Fibroblast of the aortic adventitia (primary cell): Measurements from ENCODE around the gene GNA14. TPM values are rescaled to one million over a fixed set of nuclear protein-coding genes. Genes with fewer than 3 reads are reported as not detected.
"Not testable (repeated sequence)": the region's sequence is repeated elsewhere in the genome, so short reads cannot be mapped to it uniquely, and the experiment has no call there.

Experiments
- DNase-seq: peaks from one replicate; pipeline ENCODE4 v3.0.0-alpha.2; 2010; ENCODE audit warnings: low read depth
- H3K4me3 ChIP-seq: 2 replicates; pipeline ENCODE4 v1.5.1; 2011; ENCODE audit warnings: low read depth, mild to moderate bottlenecking, control low read depth, low read length, moderate library complexity
- CTCF ChIP-seq: IDR thresholded peaks from 2 replicates; pipeline ENCODE4 v1.5.1; 2011; ENCODE audit warnings: mild to moderate bottlenecking, low read length, control low read depth, inconsistent platforms; ENCODE audit not compliant: insufficient read depth
- total RNA-seq: library from RNA; depleted of rRNA; stranded (reverse); fragments of >200 nt; gene quantifications from 2 replicates; pipeline ENCODE4 v1.2.3, GENCODE V29; 2012; ENCODE audit warnings: low replicate concordance

The GNA14 gene
- total RNA-seq = 1.5 and 6.1 TPM in 2 replicates

GRCh38 chr9:77648234-77649108, at the start of gene GNA14:
TSS of gene GNA14 (minus strand) at chr9:77648322. CDS start at chr9:77647793, 529 bp downstream.
- TF ChIP-seq CTCF = peak; percentile 8
- peak within 1 kb of the TSS; percentile 61 for H3K4me3 ChIP-seq
- peak; percentile 36 for DNase-seq

GRCh38 chr9:77697238-77697984, 49.3 kb upstream of the GNA14 start:
- no peak overlapping the region for H3K4me3 ChIP-seq
- TF ChIP-seq CTCF = no peak
- no peak for DNase-seq

GRCh38 chr9:77690723-77691122, 42.6 kb upstream of the GNA14 start:
- DNase-seq, H3K4me3 ChIP-seq: not testable (repeated sequence)

GRCh38 chr9:77690119-77690518, 42.0 kb upstream of the GNA14 start:
- not testable (repeated sequence) for DNase-seq, H3K4me3 ChIP-seq

- H3K4me3 ChIP-seq, DNase-seq: not testable (repeated sequence)
These were observed 39.6 kb upstream of the GNA14 start for GRCh38 chr9:77687737-77688136.

GRCh38 chr9:77680581-77680980, 32.5 kb upstream of the GNA14 start:
- DNase-seq = peak; percentile 16
- TF ChIP-seq CTCF = no peak
- H3K4me3 ChIP-seq = no peak overlapping the region

GRCh38 chr9:77679661-77680368, 31.7 kb upstream of the GNA14 start:
- TF ChIP-seq CTCF = no peak

GRCh38 chr9:77679088-77679487, 31.0 kb upstream of the GNA14 start:
- H3K4me3 ChIP-seq = no peak overlapping the region
- DNase-seq = no peak
- no peak for TF ChIP-seq CTCF

More at GRCh38 chr9:77679661-77680368, 31.7 kb upstream of the GNA14 start:
- DNase-seq = no peak
- no peak overlapping the region for H3K4me3 ChIP-seq
